NK-92 (cell line): Measurements from ENCODE around the gene HIP1.
"Not testable (repeated sequence)": the region's sequence is repeated elsewhere in the genome, so short reads cannot be mapped to it uniquely, and the experiment has no call there.

Experiments used
- DNase-seq: peaks from one replicate; lab custom pipeline; 2025; ENCODE audit not compliant: unreplicated experiment; lab: John Stamatoyannopoulos, UW

Gene HIP1

DNA sequence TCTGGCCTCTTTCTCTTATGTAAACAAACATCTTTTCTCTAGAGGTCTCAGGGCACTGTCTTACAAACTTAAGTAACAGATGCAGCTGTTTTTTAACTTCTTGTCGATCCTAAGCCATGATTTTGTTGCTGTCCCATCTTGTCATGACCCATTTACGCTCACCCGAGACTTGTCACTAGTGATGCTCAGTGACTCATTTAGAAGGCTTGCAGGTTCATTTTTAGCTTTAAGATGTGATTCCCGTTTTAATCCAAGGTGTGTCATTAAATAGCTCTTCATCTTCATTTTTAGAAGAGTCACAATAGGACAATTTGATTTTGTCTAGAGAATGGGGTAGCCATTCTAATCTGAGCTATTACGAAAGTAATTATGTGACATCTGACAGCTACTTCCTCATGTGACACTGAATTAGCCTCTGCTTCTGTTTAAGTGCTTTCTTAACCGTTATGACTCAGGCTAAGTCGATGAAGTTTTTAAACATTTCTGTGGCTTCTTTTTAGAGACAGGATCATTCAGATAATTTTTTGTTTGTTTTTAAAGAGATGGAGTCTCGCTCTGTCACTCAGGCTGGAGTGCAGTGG, 203.9 kb downstream of the HIP1 start:
- DNase-seq = no peak

DNA sequence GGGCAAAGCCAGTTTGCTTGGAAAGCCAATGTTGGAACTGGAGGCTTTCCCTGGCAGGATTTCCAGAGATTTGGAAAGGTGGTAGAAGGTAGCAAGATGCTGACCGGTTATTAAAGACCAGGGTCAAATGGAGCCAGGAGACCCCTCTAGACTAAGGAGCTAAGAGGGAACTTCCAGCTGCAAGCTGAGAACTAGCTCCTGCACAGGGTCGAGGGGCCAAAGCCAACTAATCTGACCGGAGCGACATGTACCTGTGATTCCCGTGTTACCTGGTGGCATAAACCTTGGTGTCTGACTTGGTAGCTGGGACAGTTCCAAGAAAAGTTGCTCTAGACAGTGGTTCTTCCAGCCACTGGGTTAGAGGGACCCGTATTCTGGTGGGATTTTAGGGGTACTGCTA, 204.8 kb downstream of the HIP1 start:
- no peak for DNase-seq

DNA sequence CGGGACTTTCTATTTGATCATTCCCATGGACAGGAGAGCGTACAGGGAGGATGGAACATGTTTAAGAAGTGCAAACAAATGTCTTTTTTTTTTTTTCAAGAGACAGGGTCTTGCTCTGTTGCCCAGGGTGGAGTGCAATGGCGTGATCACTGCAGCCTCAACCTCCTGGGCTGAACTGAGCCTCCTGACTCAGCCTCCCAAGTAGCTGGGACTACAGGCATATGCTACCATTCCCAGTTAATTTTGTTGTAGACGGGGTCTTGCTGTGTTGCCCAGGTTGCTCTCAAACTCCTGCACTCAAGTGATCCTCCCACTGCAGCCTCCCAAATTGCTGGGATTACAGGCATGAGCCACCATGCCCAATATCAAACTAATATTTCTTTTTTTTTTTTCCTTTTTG, 206.1 kb downstream of the HIP1 start:
- DNase-seq = no peak

DNA sequence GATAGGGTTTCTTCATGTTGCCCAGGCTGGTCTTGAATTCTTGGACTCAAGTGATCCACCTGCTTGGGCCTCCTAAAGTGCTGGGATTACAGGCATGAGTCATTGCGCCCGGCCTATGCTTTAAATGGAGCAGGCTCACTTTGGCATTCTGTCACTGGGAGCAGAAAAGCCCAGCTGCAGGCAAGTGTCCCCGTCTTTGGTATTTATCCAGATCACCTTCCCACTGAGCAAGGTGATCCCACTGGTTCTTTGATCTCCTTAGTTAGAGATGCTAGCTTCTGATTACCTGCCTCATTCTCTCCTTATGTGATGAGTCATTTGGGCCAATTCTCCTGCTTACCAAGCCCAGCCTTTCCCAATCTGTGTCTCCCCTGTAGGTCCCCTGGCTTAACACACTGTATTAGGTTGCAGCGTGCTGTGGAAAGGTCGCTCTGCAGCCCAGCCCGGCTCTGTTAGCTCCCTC, 207.4 kb downstream of the HIP1 start:
- no peak for DNase-seq

DNA sequence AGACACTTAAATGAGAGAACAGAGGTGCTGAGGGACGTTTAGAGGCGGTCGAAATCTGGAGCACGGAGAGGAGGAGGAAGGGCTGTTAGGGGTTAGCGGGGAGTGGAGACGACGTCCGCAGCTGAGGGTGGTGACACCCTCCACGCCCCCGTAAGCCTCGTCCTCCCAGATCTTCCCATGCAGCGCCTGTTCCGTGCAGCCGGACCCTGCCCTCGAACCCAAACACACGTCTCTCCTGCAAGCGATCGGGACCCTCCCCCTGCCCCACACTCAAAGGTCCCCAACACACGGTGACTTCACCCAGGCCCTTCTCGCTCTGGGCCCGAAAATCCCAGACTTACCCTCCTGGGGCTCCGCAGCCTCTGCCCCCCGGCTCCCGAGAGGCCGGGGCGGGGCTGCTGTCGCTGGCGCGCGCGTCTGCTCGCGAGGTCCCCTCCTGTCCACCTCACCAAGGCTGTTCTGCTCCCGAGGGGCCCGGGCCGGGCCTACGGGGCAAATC, 211.5 kb downstream of the HIP1 start:
- not testable (repeated sequence) for DNase-seq

DNA sequence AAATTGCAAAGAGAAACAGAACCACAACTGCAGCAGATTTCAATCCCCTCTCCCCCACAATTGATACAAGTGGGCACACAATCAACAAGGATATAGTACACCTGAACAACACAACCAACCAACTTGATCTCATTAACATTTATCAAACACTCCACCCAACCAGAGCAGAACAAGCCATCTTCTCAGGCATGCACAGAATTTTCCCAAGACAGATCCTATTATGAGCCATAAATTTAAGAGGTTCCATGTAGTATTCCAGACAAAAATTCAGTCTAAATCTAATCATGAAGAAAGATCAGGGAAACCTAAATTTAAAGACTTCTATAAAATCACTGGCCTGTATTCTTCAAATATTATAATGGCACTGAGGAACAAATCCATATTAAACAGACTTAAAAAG, 217.0 kb downstream of the HIP1 start:
- DNase-seq = not testable (repeated sequence)

DNA sequence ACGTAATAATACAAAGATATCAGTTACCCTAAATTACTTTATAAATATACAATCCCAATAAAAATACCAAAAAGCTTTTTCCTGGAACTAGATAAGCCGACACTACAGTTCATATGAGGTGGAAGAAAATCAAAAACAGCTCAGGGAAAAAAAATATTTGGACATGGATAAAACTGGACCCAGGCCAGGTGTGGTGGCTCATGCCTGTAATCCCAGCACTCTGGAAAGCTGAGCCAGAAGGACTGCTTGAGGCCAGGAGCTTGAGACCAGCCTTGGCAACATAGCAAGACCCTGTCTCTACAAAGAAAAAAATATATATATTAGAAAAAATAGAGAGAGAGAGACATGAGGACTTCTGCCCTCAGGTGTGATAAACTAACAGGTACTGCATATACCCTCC, 219.9 kb downstream of the HIP1 start:
- DNase-seq = not testable (repeated sequence)

DNA sequence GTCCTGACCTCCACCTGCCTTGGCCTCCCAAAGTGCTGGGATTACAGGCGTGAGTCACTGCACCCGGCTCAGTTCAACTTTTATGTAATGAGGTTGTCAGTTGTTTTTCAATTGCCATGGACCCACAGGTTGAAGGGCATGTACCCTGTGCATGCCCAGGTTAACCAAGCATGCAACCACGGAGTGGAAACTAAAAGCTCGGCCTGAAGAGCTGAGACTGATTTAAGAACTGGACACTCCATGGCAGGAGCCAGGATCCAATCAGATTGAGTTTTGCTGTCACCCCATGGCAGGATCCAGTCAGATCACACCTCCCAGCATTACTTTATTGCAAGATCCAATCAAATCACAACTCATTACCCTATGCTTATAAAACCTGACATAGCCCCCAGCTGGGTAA, 229.7 kb downstream of the HIP1 start:
- not testable (repeated sequence) for DNase-seq

DNA sequence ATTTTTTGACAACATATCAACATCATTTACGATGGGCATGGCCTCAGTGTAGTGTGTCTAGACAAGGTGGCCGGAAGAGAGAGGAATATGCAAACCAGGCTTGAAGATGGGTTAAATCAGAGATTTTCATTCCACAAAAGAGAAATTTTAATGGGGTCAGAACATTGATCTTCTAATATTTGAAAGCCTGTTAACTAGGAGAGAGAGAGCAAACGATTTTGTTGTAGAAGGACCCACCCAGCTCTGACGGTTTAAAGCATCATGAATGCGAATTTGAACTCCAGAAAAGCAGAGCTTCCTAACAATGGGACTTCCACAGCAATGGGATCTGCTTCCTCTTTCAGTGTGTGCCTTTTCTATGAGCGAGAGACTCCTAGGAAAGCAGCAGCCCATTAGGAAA, 246.7 kb downstream of the HIP1 start, which contains the start of gene SPDYE5:
Gene SPDYE5, plus strand, starts transcription at position 301 of the 400 bp plus-strand sequence. CDS start 1,728 bp downstream, outside the sequence.
- DNase-seq = not testable (repeated sequence)

DNA sequence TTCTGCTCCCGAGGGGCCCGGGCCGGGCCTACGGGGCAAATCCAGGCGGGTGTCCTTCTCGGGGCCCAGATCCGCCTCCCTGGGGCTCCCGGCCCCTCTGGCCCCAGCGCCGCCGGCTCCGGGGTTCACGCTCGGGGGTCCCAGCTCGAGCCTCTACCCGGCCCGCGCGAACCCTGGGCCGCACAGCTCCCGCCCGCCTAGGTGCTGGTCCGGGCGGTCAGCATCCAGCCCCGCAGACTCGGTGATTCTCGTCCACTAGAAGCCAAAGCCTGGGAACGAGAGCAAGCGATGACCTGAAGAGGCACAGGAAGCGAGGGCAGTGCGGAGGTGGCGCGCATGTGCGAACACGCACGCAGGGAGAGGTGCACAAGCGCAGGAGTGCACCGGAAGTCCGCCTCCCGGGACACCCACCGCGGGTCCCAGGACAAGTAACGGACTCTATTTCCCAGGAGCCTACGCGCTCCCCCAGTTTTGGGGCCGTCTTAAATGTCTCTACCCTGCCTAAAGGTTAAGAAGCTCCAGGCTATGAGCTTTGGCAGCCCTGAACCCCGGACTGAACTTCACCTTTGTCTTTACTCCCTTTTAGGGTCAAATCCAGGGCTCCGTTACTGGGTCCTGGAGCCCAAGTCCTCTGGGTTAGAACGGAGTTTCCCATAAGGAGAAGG, 252.6 kb downstream of the HIP1 start, which contains the start of gene POM121C:
Gene POM121C, minus strand, starts transcription at position 321 of the 665 bp plus-strand sequence. CDS start 44,803 bp downstream, outside the sequence.
- DNase-seq = peak; percentile 41

DNA sequence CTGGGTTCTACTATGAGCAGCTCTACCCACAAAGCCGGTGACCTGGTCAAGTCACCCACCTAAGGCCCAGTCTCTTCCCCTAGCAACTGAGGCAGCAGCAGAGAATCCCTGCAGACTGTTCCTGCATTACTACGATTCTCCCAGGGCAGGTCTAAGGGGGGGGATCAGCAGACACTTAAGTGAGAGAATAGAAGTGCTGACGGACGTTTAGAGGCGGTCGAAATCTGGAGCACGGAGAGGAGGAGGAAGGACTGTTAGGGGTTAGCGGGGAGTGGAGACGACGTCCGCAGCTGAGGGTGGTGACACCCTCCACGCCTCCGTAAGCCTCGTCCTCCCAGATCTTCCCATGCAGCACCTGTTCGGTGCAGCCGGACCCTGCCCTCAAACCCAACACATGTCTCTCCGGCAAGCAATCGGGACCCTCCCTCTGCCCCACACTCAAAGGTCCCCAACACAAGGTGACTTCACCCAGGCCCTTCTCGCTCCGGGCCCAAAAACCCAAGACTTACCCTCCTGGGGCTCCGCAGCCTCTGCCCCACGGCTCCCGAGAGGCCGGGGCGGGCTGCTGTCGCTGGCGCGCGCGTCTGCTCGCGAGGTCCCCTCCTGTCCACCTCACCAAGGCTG, 253.3 kb downstream of the HIP1 start:
- DNase-seq = not testable (repeated sequence)
